Measurements from ENCODE around the gene TMEM126A. TPM values are rescaled to one million over a fixed set of nuclear protein-coding genes. Genes with fewer than 3 reads are reported as not detected.

TMEM126A gene
- total and polyA plus RNA-seq, 8 donors = 5.8 to 63.6 (median 37.5) TPM; not detected in 1

GRCh38 chr11:85634747-85635146 is 13.0 kb upstream of the TMEM126A start:
- DNase-seq = no peak
- peaks cover 12 to 70% (median 57%) of the 10 kb centered on the region in 4 donors for H3K36me3 ChIP-seq
- intact Hi-C loops (cut with DNase I; ENCODE audit: low total_unique reads) = no loop called here
- no peaks in the 10 kb centered on the region for H3K27me3 ChIP-seq
- TF ChIP-seq CTCF (IDR thresholded peaks at IDR 0.05) (no peak), EP300 (IDR thresholded peaks at IDR 0.05) (no peak), POLR2A (IDR thresholded peaks at IDR 0.05) (no peak), POLR2AphosphoS5 (IDR thresholded peaks at IDR 0.05) (no peak)
- H3K9me3 ChIP-seq = no peaks in the 10 kb centered on the region
- H3K4me3 ChIP-seq = no peak overlapping the region
- 41 to 64% (median 45%) methylated on average over 3 of the region's 3 CpGs for WGBS, 5 donors
- H3K4me1 ChIP-seq = peaks cover 8 to 14% (median 9%) of the 10 kb centered on the region in 4 donors
- no peak overlapping the region for H3K27ac ChIP-seq

GRCh38 chr11:85643191-85643614 is 4.6 kb upstream of the TMEM126A start:
- peaks cover 0 to 9% (median 0%) of the 10 kb centered on the region in 3 donors for H3K27me3 ChIP-seq
- DNase-seq = peak; percentile 12 to 38
- no peaks in the 10 kb centered on the region for H3K9me3 ChIP-seq
- H3K4me3 ChIP-seq = no peak overlapping the region
- intact Hi-C loops (cut with DNase I; ENCODE audit: low total_unique reads) = no loop called here
- H3K4me1 ChIP-seq = peaks cover under 1 to 11% (median 8%) of the 10 kb centered on the region in 4 donors
- H3K27ac ChIP-seq = no peak overlapping the region
- no peak for TF ChIP-seq EP300 (IDR thresholded peaks at IDR 0.05)
- no peak for TF ChIP-seq CTCF (IDR thresholded peaks at IDR 0.05)
- TF ChIP-seq POLR2AphosphoS5 (IDR thresholded peaks at IDR 0.05) = no peak
- no peak for TF ChIP-seq POLR2A (IDR thresholded peaks at IDR 0.05)
- H3K36me3 ChIP-seq = peaks cover 0 to 6% (median 3%) of the 10 kb centered on the region in 4 donors
- WGBS, 5 donors = 13 to 53% (median 26%) methylated on average over 2 of the region's 2 CpGs

- 15 to 29% (median 20%) methylated on average over 2 of the region's 2 CpGs for WGBS, 5 donors
- peaks cover 0 to 9% (median 0%) of the 10 kb centered on the region in 3 donors for H3K27me3 ChIP-seq
- DNase-seq = no peak
- no peaks in the 10 kb centered on the region for H3K9me3 ChIP-seq
- H3K27ac ChIP-seq = peak overlapping the region in 4 of 5 donors; percentile 80 to 91 (median 88)
- H3K4me1 ChIP-seq = peaks cover 13 to 34% (median 26%) of the 10 kb centered on the region in 4 donors
- peak overlapping the region; percentile 62 to 67 (median 66) for H3K4me3 ChIP-seq
- intact Hi-C loops (cut with DNase I; ENCODE audit: low total_unique reads) = no loop called here
- no peak for TF ChIP-seq EP300 (IDR thresholded peaks at IDR 0.05)
- no peak for TF ChIP-seq POLR2A (IDR thresholded peaks at IDR 0.05)
- no peak for TF ChIP-seq CTCF (IDR thresholded peaks at IDR 0.05)
- no peak for TF ChIP-seq POLR2AphosphoS5 (IDR thresholded peaks at IDR 0.05)
- H3K36me3 ChIP-seq = peaks cover 0 to 15% (median 11%) of the 10 kb centered on the region in 4 donors
These were observed 689 bp upstream of the TMEM126A start for GRCh38 chr11:85647078-85647477.

- H3K4me1 ChIP-seq = peaks cover 13 to 48% (median 32%) of the 10 kb centered on the region in 4 donors
- WGBS, 5 donors = 73 to 92% (median 81%) methylated on average over 1 of the region's 1 CpG
These were observed 3.4 kb downstream of the TMEM126A start for GRCh38 chr11:85651118-85651517.

More at GRCh38 chr11:85651118-85651517, 3.4 kb downstream of the TMEM126A start:
- Histone ChIP-seq H3K36me3 (peaks cover 6 to 48% (median 42%) of the 10 kb centered on the region in 4 donors), H3K27ac (no peak overlapping the region), H3K27me3 (no peaks in the 10 kb centered on the region), H3K9me3 (no peaks in the 10 kb centered on the region), H3K4me3 (no peak overlapping the region)
- intact Hi-C loops (cut with DNase I; ENCODE audit: low total_unique reads) = no loop called here
- DNase-seq = no peak
- TF ChIP-seq POLR2A (IDR thresholded peaks at IDR 0.05) (no peak), EP300 (IDR thresholded peaks at IDR 0.05) (no peak), CTCF (IDR thresholded peaks at IDR 0.05) (no peak), POLR2AphosphoS5 (IDR thresholded peaks at IDR 0.05) (no peak)
